IMR-90 (cell line): ENCODE results near the gene EFHD1. TPM values are rescaled to one million over a fixed set of nuclear protein-coding genes. Genes with fewer than 3 reads are reported as not detected.

Source experiments
- ATAC-seq: fragments of 200-7000 bp; cut with Tn5 transposase; 2 replicates; pipeline ENCODE4 v1.9.1; 2020; ENCODE audit warnings: low read depth, mild to moderate bottlenecking, moderate library complexity
- BruUV-seq: library from RNA; stranded (reverse); fragments of 400-500 nt; replicated peaks from 2 replicates; lab custom pipeline; 2021; lab: Mats Ljungman, UMichigan
- CTCF ChIA-PET: fragments of 300-600 bp; formaldehyde crosslinking; extraction: SDS; loops from one replicate; lab custom pipeline; 2021; ENCODE audit warnings: antibody characterized with exemption; lab: Yijun Ruan, JAX
- POLR2A ChIA-PET: fragments of 300-600 bp; sonication (Branson Sonifier 250); formaldehyde crosslinking; loops from one replicate; lab custom pipeline; 2022; ENCODE audit warnings: antibody characterized with exemption; ENCODE audit not compliant: unreplicated experiment; lab: Charles Lee
- DNase-seq: peaks from one replicate; pipeline ENCODE4 v3.0.0; 2013
- H2AFZ ChIP-seq: replicated peaks from 2 replicates; pipeline ENCODE3; 2013; ENCODE audit warnings: low read length, mild to moderate bottlenecking; ENCODE audit not compliant: poor library complexity
- H2AK5ac ChIP-seq: 2 replicates; pipeline ENCODE4 v1.6.1; 2013; ENCODE audit warnings: low read depth, low read length, inconsistent platforms
- H2AK9ac ChIP-seq: replicated peaks from 2 replicates; pipeline ENCODE3; 2013; ENCODE audit warnings: mild to moderate bottlenecking, low read depth, low read length, moderate library complexity; ENCODE audit not compliant: poor library complexity
- H2BK120ac ChIP-seq: 2 replicates; pipeline ENCODE4 v1.6.1; 2013; ENCODE audit warnings: low read depth, low read length, inconsistent platforms
- H2BK15ac ChIP-seq: 3 replicates; pipeline ENCODE4 v1.6.1; 2013; ENCODE audit warnings: low read depth, low read length, inconsistent platforms
- H2BK20ac ChIP-seq: 2 replicates; pipeline ENCODE4 v1.6.1; 2013; ENCODE audit warnings: low read depth, mild to moderate bottlenecking, inconsistent platforms, low read length, moderate library complexity
- H2BK5ac ChIP-seq: 2 replicates; pipeline ENCODE4 v1.6.1; 2013; ENCODE audit warnings: mild to moderate bottlenecking, low read depth, low read length, inconsistent platforms; ENCODE audit not compliant: poor library complexity, severe bottlenecking
- H3K14ac ChIP-seq: replicated peaks from 2 replicates; pipeline ENCODE4 v1.6.1; 2013; ENCODE audit warnings: low read depth, low read length, inconsistent platforms
- H3K18ac ChIP-seq: 2 replicates; pipeline ENCODE4 v1.6.1; 2013; ENCODE audit warnings: low read depth, low read length, control low read depth
- H3K23ac ChIP-seq: 2 replicates; pipeline ENCODE4 v1.6.1; 2013; ENCODE audit warnings: low read depth, low read length, inconsistent platforms
- H3K27ac ChIP-seq: 2 replicates; pipeline ENCODE4 v1.5.1; 2013; ENCODE audit warnings: mild to moderate bottlenecking, control low read depth, low read length; ENCODE audit not compliant: insufficient read depth
- H3K27me3 ChIP-seq: 2 replicates; pipeline ENCODE4 v1.6.1; 2013; ENCODE audit warnings: low read length; ENCODE audit not compliant: control insufficient read depth, insufficient read depth
- H3K36me3 ChIP-seq: 2 replicates; pipeline ENCODE4 v1.6.1; 2013; ENCODE audit warnings: low read length, mixed read lengths; ENCODE audit not compliant: control insufficient read depth, insufficient read depth
- H3K4ac ChIP-seq: 2 replicates; pipeline ENCODE4 v1.6.1; 2013; ENCODE audit warnings: low read depth, low read length, inconsistent platforms
- H3K4me1 ChIP-seq: 2 replicates; pipeline ENCODE4 v1.6.1; 2013; ENCODE audit warnings: low read length, mixed read lengths; ENCODE audit not compliant: control insufficient read depth, insufficient read depth
- H3K4me2 ChIP-seq: 2 replicates; pipeline ENCODE4 v1.6.1; 2013; ENCODE audit warnings: low read depth, mild to moderate bottlenecking, control low read depth, low read length, moderate library complexity
- H3K4me3 ChIP-seq: 2 replicates; pipeline ENCODE4 v1.5.1; 2013; ENCODE audit warnings: low read depth, mild to moderate bottlenecking, control low read depth, low read length, moderate library complexity; ENCODE audit not compliant: insufficient read depth
- H3K56ac ChIP-seq: 2 replicates; pipeline ENCODE4 v1.6.1; 2013; ENCODE audit warnings: low read length, inconsistent platforms; ENCODE audit not compliant: insufficient read depth; ENCODE audit errors: extremely low read depth
- H3K79me1 ChIP-seq, 2 experiments: 2 replicates each; pipeline ENCODE4 v1.6.1; 2013; ENCODE audit warnings: low read length in 2 of 2, inconsistent platforms in 1 of 2, low read depth in 1 of 2
- H3K9ac ChIP-seq: 2 replicates; pipeline ENCODE4 v1.6.1; 2013; ENCODE audit warnings: low read depth, low read length, control low read depth
- H3K9me1 ChIP-seq: 2 replicates; pipeline ENCODE4 v1.6.1; 2013; ENCODE audit warnings: low read length, inconsistent platforms; ENCODE audit not compliant: insufficient read depth
- H3K9me3 ChIP-seq: 2 replicates; pipeline ENCODE4 v1.6.1; 2013; ENCODE audit warnings: low read length; ENCODE audit not compliant: control insufficient read depth, insufficient read depth
- H4K20me1 ChIP-seq: 2 replicates; pipeline ENCODE4 v1.6.1; 2013; ENCODE audit warnings: low read length, inconsistent platforms; ENCODE audit not compliant: insufficient read depth
- H4K5ac ChIP-seq: 2 replicates; pipeline ENCODE4 v1.6.1; 2013; ENCODE audit warnings: mild to moderate bottlenecking, low read depth, low read length, control low read depth
- H4K8ac ChIP-seq, 2 experiments: 2 replicates each; pipeline ENCODE4 v1.6.1; 2013; ENCODE audit warnings: low read depth in 2 of 2, low read length in 2 of 2, control low read depth in 1 of 2, inconsistent platforms in 1 of 2
- H4K91ac ChIP-seq: 2 replicates; pipeline ENCODE4 v1.6.1; 2013; ENCODE audit warnings: low read depth, low read length, inconsistent platforms; ENCODE audit not compliant: insufficient read depth
- BHLHE40 ChIP-seq: fragments of 150-350 bp; IDR thresholded peaks from 2 replicates; pipeline ENCODE4 v1.6.1; 2016; ENCODE audit warnings: mild to moderate bottlenecking, low read depth, low read length
- CEBPB ChIP-seq: IDR thresholded peaks from 2 replicates; pipeline ENCODE4 v1.6.1; 2012; ENCODE audit warnings: low read depth, low read length, improper control_type of control experiment
- CHD1 ChIP-seq: IDR thresholded peaks from 2 replicates; pipeline ENCODE4 v1.6.1; 2012; ENCODE audit warnings: low read depth, low read length, improper control_type of control experiment
- MAZ ChIP-seq: IDR thresholded peaks from 2 replicates; pipeline ENCODE4 v1.6.1; 2012; ENCODE audit warnings: low read depth, mild to moderate bottlenecking, low read length, improper control_type of control experiment, moderate library complexity, borderline replicate concordance
- MXI1 ChIP-seq: IDR thresholded peaks from 2 replicates; pipeline ENCODE4 v1.6.1; 2012; ENCODE audit warnings: low read depth, mild to moderate bottlenecking, low read length, moderate library complexity, borderline replicate concordance
- NFE2L2 ChIP-seq: fragments of 150-350 bp; IDR thresholded peaks from 2 replicates; pipeline ENCODE4 v1.6.1; 2016; ENCODE audit warnings: low read depth, mild to moderate bottlenecking, low read length
- POLR2A ChIP-seq: IDR thresholded peaks from 2 replicates; pipeline ENCODE4 v1.6.1; 2012; ENCODE audit warnings: mild to moderate bottlenecking, low read depth, low read length
- RAD21 ChIP-seq: IDR thresholded peaks from 2 replicates; pipeline ENCODE4 v1.6.1; 2012; ENCODE audit warnings: low read length, improper control_type of control experiment
- RCOR1 ChIP-seq: IDR thresholded peaks from 2 replicates; pipeline ENCODE4 v1.6.1; 2012; ENCODE audit warnings: mild to moderate bottlenecking, low read length, improper control_type of control experiment; ENCODE audit not compliant: insufficient replicate concordance
- RFX5 ChIP-seq: IDR thresholded peaks from 2 replicates; pipeline ENCODE4 v1.8.0; 2012; ENCODE audit warnings: low read depth, mild to moderate bottlenecking, low read length, moderate library complexity
- SMC3 ChIP-seq: fragments of 150-350 bp; IDR thresholded peaks from 2 replicates; pipeline ENCODE4 v1.6.1; 2016; ENCODE audit warnings: low read depth, mild to moderate bottlenecking, antibody characterized with exemption, low read length, moderate library complexity
- WGBS, 2 experiments: methylation state at CpG; one replicate each; pipeline versions ENCODE4 v1.1.5 to v1.1.7; 2013; ENCODE audit warnings: missing lambda C conversion rate in 2 of 2; ENCODE audit not compliant: insufficient read length in 1 of 2; ENCODE audit errors: extremely low coverage in 2 of 2; 5-methylcytosine and 5-hydroxymethylcytosine counted together
- dilution Hi-C: fragments of 300-500 bp; cut with HindIII; formaldehyde crosslinking; loops from one replicate; pipeline ENCODE4 v1.14.3; 2018; ENCODE audit warnings: low sequenced_read_pairs; ENCODE audit not compliant: unreplicated experiment
- in situ Hi-C: fragments of 300-500 bp; cut with MboI; formaldehyde crosslinking; loops from 3 replicates; pipeline ENCODE4 v1.14.3; 2019; ENCODE audit warnings: low sequenced_read_pairs, inconsistent platforms, mixed read lengths
- intact Hi-C: fragments of 100-400 bp; cut with micrococcal nuclease; formaldehyde crosslinking; loops from 2 replicates; pipeline ENCODE4 v1.10.0; 2022
- polyA plus RNA-seq, 3 experiments: library from polyadenylated mRNA; depleted of rRNA; stranded (reverse); fragments of >200 nt; gene quantifications; 2 replicates each; pipeline ENCODE4 v1.2.3, GENCODE V29; 2012; ENCODE audit warnings: low replicate concordance in 1 of 3
- total RNA-seq: library from RNA; depleted of rRNA; stranded (reverse); fragments of >200 nt; gene quantifications from 2 replicates; pipeline ENCODE4 v1.2.3, GENCODE V29; 2012
- TF ChIP-seq, protein P1 (sequence below): fragments of 150-350 bp; IDR thresholded peaks from 2 replicates; pipeline ENCODE4 v1.6.1; 2017; ENCODE audit warnings: mild to moderate bottlenecking, antibody characterized with exemption, low read length, low read depth
- TF ChIP-seq, protein P2 (sequence below): conservative IDR thresholded peaks from 2 replicates; pipeline ENCODE4 v1.5.1; 2012; ENCODE audit warnings: mild to moderate bottlenecking, low read depth, low read length, improper control_type of control experiment
- TF ChIP-seq, protein P3 (sequence below): fragments of 150-350 bp; IDR thresholded peaks from 2 replicates; pipeline ENCODE4 v1.6.1; 2016; ENCODE audit warnings: low read depth, mild to moderate bottlenecking, low read length, moderate library complexity, borderline replicate concordance

EFHD1 gene
- total and polyA plus RNA-seq, 2 of the 4 experiments (the other 2 are of a cell fraction) = 0.27 TPM; not detected in 1

DNA sequence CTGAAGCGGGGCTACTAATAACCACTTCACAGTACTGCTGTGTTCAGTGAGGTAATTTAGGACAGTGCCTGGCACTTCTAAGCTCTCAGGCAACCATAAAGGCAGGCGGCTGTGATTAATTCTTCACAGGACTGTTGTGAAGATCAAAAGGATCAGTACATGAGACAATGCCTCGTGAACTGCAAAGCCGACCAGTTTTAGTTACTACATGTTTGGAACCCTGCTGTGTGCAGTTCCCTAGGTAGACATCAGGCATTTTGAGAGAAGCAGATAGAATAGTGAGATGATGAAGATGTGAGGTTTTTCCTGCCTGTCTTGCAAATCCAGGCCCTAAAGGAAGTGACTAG, 19.1 kb downstream of the EFHD1 start:
- no peak overlapping the region for H3K27ac ChIP-seq
- intact Hi-C loops = no loop called here
- no peaks in the 10 kb centered on the region for H4K20me1 ChIP-seq
- no peak overlapping the region for H3K9ac ChIP-seq
- POLR2A ChIA-PET = no interaction called here
- in situ Hi-C loops = no loop called here
- no peak overlapping the region for H3K56ac ChIP-seq
- H3K4me3 ChIP-seq = no peak overlapping the region
- TF ChIP-seq CEBPB (no peak), BHLHE40 (no peak), CHD1 (no peak), RFX5 (no peak), SMC3 (no peak), NFE2L2 (no peak), POLR2A (no peak), MXI1 (no peak), MAZ (no peak), RCOR1 (no peak), RAD21 (no peak)
- TF ChIP-seq, protein P1, sequence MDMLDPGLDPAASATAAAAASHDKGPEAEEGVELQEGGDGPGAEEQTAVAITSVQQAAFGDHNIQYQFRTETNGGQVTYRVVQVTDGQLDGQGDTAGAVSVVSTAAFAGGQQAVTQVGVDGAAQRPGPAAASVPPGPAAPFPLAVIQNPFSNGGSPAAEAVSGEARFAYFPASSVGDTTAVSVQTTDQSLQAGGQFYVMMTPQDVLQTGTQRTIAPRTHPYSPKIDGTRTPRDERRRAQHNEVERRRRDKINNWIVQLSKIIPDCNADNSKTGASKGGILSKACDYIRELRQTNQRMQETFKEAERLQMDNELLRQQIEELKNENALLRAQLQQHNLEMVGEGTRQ = no peak
- TF ChIP-seq, protein P2, sequence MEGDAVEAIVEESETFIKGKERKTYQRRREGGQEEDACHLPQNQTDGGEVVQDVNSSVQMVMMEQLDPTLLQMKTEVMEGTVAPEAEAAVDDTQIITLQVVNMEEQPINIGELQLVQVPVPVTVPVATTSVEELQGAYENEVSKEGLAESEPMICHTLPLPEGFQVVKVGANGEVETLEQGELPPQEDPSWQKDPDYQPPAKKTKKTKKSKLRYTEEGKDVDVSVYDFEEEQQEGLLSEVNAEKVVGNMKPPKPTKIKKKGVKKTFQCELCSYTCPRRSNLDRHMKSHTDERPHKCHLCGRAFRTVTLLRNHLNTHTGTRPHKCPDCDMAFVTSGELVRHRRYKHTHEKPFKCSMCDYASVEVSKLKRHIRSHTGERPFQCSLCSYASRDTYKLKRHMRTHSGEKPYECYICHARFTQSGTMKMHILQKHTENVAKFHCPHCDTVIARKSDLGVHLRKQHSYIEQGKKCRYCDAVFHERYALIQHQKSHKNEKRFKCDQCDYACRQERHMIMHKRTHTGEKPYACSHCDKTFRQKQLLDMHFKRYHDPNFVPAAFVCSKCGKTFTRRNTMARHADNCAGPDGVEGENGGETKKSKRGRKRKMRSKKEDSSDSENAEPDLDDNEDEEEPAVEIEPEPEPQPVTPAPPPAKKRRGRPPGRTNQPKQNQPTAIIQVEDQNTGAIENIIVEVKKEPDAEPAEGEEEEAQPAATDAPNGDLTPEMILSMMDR = no peak
- TF ChIP-seq, protein P3, sequence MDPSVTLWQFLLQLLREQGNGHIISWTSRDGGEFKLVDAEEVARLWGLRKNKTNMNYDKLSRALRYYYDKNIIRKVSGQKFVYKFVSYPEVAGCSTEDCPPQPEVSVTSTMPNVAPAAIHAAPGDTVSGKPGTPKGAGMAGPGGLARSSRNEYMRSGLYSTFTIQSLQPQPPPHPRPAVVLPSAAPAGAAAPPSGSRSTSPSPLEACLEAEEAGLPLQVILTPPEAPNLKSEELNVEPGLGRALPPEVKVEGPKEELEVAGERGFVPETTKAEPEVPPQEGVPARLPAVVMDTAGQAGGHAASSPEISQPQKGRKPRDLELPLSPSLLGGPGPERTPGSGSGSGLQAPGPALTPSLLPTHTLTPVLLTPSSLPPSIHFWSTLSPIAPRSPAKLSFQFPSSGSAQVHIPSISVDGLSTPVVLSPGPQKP = no peak
- H4K8ac ChIP-seq = no peak overlapping the region
- no peak overlapping the region for H2BK20ac ChIP-seq
- H3K9me1 ChIP-seq = no peaks in the 10 kb centered on the region
- H3K18ac ChIP-seq = no peak overlapping the region
- no peak overlapping the region for H3K14ac ChIP-seq
- DNase-seq (no peak), ATAC-seq (no peak)
- no peaks in the 10 kb centered on the region for H3K36me3 ChIP-seq
- H2AK9ac ChIP-seq = no peak overlapping the region
- no peak overlapping the region for H3K4me2 ChIP-seq
- H3K79me1 ChIP-seq = no peaks in the 10 kb centered on the region
- WGBS, 2 experiments = 60% methylated on average over 1 of the region's 4 CpGs; no CpG with 5 or more reads in 1 of the 2 experiments
- H2BK15ac ChIP-seq = no peak overlapping the region
- CTCF ChIA-PET = interaction anchor here (1.3 kb wide), 1 partner anchor 11 kb away, joined by 3 read pairs; no protein-coding TSS in a partner anchor
- H3K4ac ChIP-seq = no peak overlapping the region
- dilution Hi-C loops = no loop called here
- no peaks in the 10 kb centered on the region for H3K9me3 ChIP-seq
- H3K23ac ChIP-seq = no peak overlapping the region
- no peaks in the 10 kb centered on the region for H3K4me1 ChIP-seq
- BruUV-seq = no TSS peak
- H2BK120ac ChIP-seq = no peak overlapping the region
- peaks cover 20% of the 10 kb centered on the region for H3K27me3 ChIP-seq
- no peak overlapping the region for H4K5ac ChIP-seq
- no peak overlapping the region for H2AK5ac ChIP-seq
- no peak overlapping the region for H2BK5ac ChIP-seq
- H4K91ac ChIP-seq = no peak overlapping the region
- H2AFZ ChIP-seq = no peak overlapping the region
